SK-N-SH treated with all-trans-retinoic acid at 6 μM for 48 hours (cell line): ENCODE measurements around the gene IQSEC3.
"Not testable (repeated sequence)": the region's sequence is repeated elsewhere in the genome, so short reads cannot be mapped to it uniquely, and the experiment has no call there.

Experiments
- CSRNP3 ChIP-seq: fragments of 250-450 bp; sonication (Bioruptor Pico); IDR thresholded peaks from 2 replicates; pipeline ENCODE4 v1.5.1; 2021; ENCODE audit warnings: mild to moderate bottlenecking, moderate library complexity
- ISL1 ChIP-seq: fragments of 250-450 bp; sonication (Bioruptor Pico); IDR thresholded peaks from 2 replicates; pipeline ENCODE4 v2.1.2; 2022; ENCODE audit warnings: mild to moderate bottlenecking, moderate library complexity
- TCF4 ChIP-seq: fragments of 250-450 bp; sonication (Bioruptor Pico); IDR thresholded peaks from 2 replicates; pipeline ENCODE4 v1.8.0; 2021; ENCODE audit warnings: mild to moderate bottlenecking, moderate library complexity, borderline replicate concordance
- TOX ChIP-seq: fragments of 250-450 bp; sonication (Bioruptor Pico); IDR thresholded peaks from 2 replicates; pipeline ENCODE4 v1.8.0; 2021; ENCODE audit warnings: mild to moderate bottlenecking, moderate library complexity, borderline replicate concordance
- ZFP30 ChIP-seq: fragments of 450-650 bp; formaldehyde crosslinking; IDR thresholded peaks from 2 replicates; pipeline ENCODE4 v1.5.0; 2022; ENCODE audit warnings: mild to moderate bottlenecking, moderate library complexity
- ZNF70 ChIP-seq: fragments of 450-650 bp; formaldehyde crosslinking; IDR thresholded peaks from 2 replicates; pipeline ENCODE4 v1.5.0; 2020; ENCODE audit warnings: mild to moderate bottlenecking, moderate library complexity
- TF ChIP-seq, protein P1 (sequence below): fragments of 250-450 bp; sonication (Bioruptor Pico); IDR thresholded peaks from 2 replicates; pipeline ENCODE4 v1.8.0; 2021; ENCODE audit warnings: low read depth, mild to moderate bottlenecking, moderate library complexity, borderline replicate concordance
- TF ChIP-seq, protein P2 (sequence below): fragments of 250-450 bp; sonication (Bioruptor Pico); IDR thresholded peaks from 2 replicates; pipeline ENCODE4 v1.8.0; 2020; ENCODE audit warnings: mild to moderate bottlenecking, moderate library complexity, borderline replicate concordance

GRCh38 chr12:66782-67504 is 376 bp downstream of the IQSEC3 start:
- TF ChIP-seq TCF4 (CRISPR knock-in tag); ISL1 (CRISPR knock-in tag); ZFP30; ZNF70 (CRISPR knock-in tag); TOX; CSRNP3: not testable (repeated sequence)
- TF ChIP-seq, protein P1, sequence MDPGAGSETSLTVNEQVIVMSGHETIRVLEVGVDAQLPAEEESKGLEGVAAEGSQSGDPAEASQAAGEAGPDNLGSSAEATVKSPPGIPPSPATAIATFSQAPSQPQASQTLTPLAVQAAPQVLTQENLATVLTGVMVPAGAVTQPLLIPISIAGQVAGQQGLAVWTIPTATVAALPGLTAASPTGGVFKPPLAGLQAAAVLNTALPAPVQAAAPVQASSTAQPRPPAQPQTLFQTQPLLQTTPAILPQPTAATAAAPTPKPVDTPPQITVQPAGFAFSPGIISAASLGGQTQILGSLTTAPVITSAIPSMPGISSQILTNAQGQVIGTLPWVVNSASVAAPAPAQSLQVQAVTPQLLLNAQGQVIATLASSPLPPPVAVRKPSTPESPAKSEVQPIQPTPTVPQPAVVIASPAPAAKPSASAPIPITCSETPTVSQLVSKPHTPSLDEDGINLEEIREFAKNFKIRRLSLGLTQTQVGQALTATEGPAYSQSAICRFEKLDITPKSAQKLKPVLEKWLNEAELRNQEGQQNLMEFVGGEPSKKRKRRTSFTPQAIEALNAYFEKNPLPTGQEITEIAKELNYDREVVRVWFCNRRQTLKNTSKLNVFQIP (CRISPR knock-in tag): not testable (repeated sequence)
- TF ChIP-seq, protein P2, sequence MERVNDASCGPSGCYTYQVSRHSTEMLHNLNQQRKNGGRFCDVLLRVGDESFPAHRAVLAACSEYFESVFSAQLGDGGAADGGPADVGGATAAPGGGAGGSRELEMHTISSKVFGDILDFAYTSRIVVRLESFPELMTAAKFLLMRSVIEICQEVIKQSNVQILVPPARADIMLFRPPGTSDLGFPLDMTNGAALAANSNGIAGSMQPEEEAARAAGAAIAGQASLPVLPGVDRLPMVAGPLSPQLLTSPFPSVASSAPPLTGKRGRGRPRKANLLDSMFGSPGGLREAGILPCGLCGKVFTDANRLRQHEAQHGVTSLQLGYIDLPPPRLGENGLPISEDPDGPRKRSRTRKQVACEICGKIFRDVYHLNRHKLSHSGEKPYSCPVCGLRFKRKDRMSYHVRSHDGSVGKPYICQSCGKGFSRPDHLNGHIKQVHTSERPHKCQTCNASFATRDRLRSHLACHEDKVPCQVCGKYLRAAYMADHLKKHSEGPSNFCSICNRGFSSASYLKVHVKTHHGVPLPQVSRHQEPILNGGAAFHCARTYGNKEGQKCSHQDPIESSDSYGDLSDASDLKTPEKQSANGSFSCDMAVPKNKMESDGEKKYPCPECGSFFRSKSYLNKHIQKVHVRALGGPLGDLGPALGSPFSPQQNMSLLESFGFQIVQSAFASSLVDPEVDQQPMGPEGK (CRISPR knock-in tag): not testable (repeated sequence)
